PC-3 (cell line): ENCODE results near the gene CSF1.

Source experiments
- EZH2 ChIP-seq: fragments of 300-600 bp; sonication (generic); IDR thresholded peaks from one replicate; pipeline ENCODE4 v1.6.1; 2017; ENCODE audit warnings: antibody characterized with exemption, mild to moderate bottlenecking, low read length; ENCODE audit not compliant: unreplicated experiment
- EZH2phosphoT487 ChIP-seq: fragments of 300-600 bp; sonication (generic); IDR thresholded peaks from 2 replicates; pipeline ENCODE4 v1.6.1; 2018; ENCODE audit warnings: mild to moderate bottlenecking, antibody characterized with exemption, low read length, borderline replicate concordance
- TF ChIP-seq, protein P1 (sequence below): fragments of 300-600 bp; sonication (generic); conservative IDR thresholded peaks from 2 replicates; pipeline ENCODE4 v1.5.1; 2017; ENCODE audit warnings: antibody characterized with exemption, low read depth, mild to moderate bottlenecking, low read length

- TF ChIP-seq, protein P1, sequence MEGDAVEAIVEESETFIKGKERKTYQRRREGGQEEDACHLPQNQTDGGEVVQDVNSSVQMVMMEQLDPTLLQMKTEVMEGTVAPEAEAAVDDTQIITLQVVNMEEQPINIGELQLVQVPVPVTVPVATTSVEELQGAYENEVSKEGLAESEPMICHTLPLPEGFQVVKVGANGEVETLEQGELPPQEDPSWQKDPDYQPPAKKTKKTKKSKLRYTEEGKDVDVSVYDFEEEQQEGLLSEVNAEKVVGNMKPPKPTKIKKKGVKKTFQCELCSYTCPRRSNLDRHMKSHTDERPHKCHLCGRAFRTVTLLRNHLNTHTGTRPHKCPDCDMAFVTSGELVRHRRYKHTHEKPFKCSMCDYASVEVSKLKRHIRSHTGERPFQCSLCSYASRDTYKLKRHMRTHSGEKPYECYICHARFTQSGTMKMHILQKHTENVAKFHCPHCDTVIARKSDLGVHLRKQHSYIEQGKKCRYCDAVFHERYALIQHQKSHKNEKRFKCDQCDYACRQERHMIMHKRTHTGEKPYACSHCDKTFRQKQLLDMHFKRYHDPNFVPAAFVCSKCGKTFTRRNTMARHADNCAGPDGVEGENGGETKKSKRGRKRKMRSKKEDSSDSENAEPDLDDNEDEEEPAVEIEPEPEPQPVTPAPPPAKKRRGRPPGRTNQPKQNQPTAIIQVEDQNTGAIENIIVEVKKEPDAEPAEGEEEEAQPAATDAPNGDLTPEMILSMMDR, result no peak
- TF ChIP-seq EZH2 (no peak), EZH2phosphoT487 (no peak)
Observed at GRCh38 chr1:109928591-109929111, 18.0 kb downstream of the CSF1 start.
